C4-2B (cell line): ENCODE measurements around the gene ATN1.

ENCODE experiments used
- CTCF ChIP-seq: fragments of 450-650 bp; conservative IDR thresholded peaks from 2 replicates; pipeline ENCODE4 v1.5.1; 2017; ENCODE audit warnings: mild to moderate bottlenecking
- ZFX ChIP-seq: fragments of 450-650 bp; IDR thresholded peaks from 2 replicates; pipeline ENCODE4 v1.6.1; 2017

GRCh38 chr12:6923851-6924250 is 3.9 kb upstream of the ATN1 start:
- TF ChIP-seq CTCF, result no peak
- no peak for TF ChIP-seq ZFX
